Measurements from ENCODE around the gene USP36.

USP36 gene

GRCh38 chr17:78836420-78837021 lies 4.1 kb downstream of the USP36 start:
- DNase-seq, result no peak

- DNase-seq, result no peak
Observed at GRCh38 chr17:78834571-78834970, 6.0 kb downstream of the USP36 start.

DNA sequence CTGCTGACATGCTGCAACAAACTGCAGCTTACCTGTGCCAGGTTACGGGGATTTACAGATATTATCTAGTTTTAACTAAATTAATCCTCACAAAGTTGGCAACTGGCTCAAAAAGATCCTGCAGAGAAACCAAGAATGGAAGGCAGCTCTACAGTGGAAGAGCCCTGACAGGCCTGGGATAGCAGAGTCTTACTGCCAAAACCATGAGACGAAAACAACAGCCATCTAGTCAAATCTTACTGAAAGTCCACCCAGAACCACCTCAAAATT lies 8.1 kb downstream of the USP36 start:
- no peak for DNase-seq

DNA sequence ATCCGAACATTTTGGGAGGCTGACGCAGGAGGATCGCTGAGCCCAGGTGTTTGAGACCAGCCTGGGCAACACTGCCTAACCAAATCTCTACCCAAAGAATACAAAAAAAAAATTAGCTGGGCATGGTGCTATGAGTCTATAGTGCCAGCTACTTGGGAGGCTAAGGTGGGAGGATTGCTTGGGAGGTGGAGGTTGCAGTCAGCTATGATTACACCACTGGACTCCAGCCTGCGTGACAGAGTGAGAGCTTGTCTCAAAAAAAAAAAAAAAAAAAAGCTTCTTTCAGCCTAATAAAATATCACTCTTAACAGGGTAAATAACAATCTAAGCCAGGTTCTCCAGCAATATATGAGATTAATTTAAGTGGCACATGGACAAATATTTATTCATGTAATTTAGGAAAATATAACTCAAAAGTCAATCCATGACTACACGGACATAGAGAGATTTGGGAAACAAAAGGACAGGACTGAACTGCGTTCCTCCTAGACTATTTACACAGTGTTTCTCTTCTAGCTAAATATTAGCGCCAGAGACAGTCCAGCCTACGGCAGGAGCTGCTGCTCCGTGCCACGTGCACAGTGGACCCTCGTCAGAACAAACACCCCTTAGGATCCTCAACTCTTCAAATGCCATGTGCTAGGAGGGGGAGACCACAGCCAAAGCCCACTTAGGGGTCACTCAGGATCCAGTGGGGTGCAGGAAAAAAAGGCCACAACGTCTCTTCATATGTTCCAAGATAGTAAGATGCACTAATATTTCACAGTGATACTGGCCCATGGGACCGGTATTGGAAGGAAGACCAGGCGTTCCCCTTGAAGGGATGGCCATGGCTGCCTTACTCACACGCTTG lies 8.7 kb downstream of the USP36 start:
- no peak for DNase-seq

- DNase-seq, result no peak
Observed at GRCh38 chr17:78829477-78829876, 11.1 kb downstream of the USP36 start.

DNA sequence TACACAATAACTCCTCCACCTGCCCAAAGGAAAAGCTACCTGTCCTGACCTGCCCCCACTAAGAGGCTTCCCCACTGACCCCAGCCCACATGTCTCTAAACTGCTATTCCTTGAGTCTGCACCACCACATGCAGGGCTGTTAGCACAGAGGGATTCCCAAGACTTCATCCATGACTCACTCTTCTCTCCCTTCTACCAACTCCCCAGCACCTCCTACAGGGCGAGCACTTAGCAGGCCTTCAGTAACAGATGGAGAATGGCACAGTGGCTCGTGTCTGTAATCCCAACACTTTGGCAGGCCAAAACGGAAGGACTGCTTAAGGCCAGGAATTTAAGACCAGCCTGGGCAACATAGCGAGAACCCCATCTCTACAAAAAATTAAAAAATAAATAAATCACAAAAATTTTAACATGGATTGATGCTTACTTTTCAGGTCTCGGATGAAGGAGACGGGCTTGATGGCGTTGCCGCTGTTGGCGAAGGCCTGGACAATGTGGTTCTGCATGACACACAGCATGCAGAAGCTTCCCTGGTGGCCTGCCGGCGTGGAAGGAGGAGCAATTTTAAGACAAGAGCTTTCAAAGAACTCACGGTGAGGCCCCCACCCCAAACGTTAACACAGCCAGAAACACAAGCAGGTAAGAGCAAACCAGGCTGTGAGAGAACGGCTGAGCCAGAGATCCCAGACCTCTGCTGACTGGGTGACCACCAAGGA lies 12.0 kb downstream of the USP36 start:
- no peak for DNase-seq

DNA sequence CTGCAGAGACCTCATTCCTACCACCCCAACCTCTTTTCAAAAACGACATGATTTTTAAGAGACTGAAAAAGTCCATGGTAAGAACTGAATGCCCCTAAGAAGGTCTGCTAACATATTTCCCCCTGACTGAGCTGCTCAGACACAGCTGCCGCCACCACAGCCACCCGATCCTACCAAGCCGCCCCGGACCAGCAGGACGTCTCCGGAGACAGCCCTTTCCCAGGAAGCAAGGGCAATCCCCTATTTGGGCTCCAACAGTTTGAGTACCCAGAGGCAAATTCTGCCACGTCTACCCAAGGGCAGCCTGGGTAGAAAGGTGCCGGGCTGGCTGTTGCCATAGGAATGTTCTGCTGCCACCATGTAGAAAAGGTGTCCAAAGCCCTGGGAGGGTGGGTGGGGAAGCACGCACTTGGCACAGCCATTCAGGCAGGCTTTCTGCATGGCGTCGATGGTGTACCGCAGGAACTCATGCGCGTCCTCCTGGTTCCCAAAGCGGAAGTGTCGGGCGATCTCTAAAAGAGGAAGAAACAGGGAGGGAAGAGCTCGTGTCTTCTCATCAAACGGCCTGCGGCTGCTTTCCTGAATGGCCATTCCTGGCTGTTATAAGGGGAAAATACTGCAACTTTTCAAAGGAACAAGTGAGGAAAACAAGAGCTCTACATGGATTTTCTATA lies 13.6 kb downstream of the USP36 start:
- DNase-seq, result no peak

- no peak for DNase-seq
Observed at GRCh38 chr17:78826421-78826820, 14.2 kb downstream of the USP36 start.

- DNase-seq, result no peak
Observed at GRCh38 chr17:78825696-78826095, 14.9 kb downstream of the USP36 start.

DNA sequence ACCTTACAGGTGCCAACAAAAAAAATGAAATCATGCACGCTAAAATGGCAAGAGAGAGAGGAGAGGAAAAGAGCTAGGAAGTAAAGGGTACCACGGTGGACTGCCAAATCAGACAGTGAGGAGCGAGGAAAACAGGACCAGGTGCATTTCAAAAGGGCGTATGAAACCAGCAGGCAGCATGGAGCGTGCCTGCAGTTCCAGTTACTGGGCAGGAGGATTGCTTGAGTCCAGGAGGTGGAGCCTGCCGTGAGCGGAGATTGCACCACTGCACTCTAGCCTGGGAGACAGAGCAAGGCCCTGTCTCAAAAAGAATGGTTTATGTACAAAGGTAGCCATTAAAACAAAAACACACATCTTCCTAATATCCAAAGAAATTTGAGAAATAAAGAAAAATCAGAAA lies 16.4 kb downstream of the USP36 start:
- DNase-seq, result no peak

DNA sequence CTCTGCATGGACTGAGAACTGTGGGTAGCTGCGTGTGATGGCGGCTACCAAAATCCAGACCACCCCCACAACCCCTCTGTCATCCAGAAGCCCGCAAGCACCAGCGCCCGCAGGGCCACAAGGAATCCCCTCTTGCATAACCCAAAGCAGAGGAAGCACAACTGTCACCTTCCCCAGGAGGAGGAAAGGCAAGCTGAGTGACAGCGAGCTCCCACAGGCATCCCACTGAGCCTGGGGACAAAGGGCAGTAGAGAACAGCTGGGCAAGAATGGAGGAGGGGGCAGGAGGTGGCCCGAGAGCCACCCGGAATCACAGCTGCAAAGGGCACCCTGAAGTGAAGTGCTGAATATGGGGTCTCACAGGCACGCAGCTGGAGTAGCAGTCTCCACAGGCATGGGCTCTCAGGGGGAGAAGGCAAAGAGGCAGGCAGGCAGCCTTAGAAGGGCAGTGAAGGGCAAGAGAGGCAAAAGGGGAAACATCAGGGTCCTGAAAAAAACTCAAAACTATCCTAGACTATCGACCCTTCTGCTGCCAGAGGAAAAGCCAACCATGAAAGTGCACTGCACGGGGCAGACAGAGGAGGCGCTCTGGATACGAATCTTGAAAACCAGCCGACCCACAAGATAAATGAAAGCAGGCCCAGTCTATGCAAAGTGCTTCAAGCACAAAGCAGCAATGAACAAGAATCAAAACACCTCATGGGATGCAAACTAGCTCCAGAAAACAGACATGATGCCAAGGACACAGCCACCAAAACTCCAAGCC lies 17.1 kb downstream of the USP36 start:
- no peak for DNase-seq

GRCh38 chr17:78822552-78822951 lies 18.1 kb downstream of the USP36 start:
- DNase-seq, result no peak

- no peak for DNase-seq
Observed at GRCh38 chr17:78821961-78822360, 18.7 kb downstream of the USP36 start.

GRCh38 chr17:78820841-78821240 lies 19.8 kb downstream of the USP36 start:
- no peak for DNase-seq

- no peak for DNase-seq
Observed at GRCh38 chr17:78819806-78820792, 20.5 kb downstream of the USP36 start.

DNA sequence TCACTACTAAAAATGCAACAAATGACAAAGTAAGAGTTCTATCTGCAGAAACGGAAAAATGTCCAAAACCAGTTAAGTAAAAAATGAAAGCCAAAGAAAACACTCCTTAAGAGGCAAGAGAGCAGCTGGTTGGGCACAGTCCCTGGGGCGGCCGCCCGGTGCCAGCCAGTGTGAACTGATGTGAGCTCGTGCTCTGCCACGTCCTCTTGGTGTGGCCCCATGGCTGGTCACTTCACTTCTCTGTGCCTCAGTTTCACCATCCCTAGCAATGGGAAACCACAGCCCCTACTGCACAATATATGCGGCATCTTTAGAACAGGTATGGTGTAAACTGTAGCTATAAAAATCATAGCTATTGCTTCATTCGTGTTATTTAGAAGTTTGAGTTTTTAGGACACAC lies 21.2 kb downstream of the USP36 start:
- no peak for DNase-seq

GRCh38 chr17:78818932-78819331 lies 21.7 kb downstream of the USP36 start:
- DNase-seq, result no peak

- no peak for DNase-seq
Observed at GRCh38 chr17:78818152-78818846, 22.3 kb downstream of the USP36 start.

DNA sequence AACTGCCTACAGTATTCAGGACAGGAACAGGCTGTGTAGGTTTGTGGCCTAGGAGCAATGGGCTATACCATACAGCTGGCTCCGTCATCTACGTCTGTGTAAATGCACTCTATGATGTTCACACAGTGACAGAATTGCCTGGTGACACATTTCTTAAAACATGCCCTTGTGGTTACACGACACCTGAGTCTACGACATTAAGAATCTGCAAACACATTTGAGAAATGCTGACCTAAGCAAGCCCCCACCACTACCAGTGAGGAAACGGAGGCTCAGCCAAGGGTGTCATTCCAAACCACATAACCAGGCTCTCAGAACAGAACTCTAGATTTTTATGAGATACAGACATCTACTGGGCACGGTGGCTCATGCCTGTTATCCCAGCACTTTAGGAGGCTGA lies 23.5 kb downstream of the USP36 start:
- DNase-seq, result no peak

GRCh38 chr17:78815696-78816095 lies 24.9 kb downstream of the USP36 start:
- DNase-seq, result no peak

DNA sequence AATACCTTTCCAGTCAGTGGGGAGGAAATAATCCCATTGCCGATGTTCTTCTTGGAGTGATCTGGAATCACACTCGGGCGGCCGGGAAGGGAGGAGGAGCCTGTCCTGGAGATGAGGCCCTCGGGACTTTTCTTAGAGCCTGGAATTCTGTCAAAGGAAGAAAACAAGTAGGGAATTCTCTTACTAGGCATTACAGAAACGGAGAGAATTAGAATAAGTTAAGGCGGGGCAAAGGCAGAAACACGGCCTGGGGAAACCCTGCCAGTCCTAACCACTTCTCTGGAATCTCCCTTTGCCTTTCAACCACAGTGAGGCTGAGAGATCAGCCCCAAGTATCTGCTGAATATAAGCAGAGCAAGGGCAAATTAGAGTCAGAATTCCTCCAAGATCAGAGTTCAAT lies 27.8 kb downstream of the USP36 start:
- DNase-seq, result no peak
